Heart left ventricle (tissue), 16 donors: ENCODE measurements around the gene ZDBF2. TPM values are rescaled to one million over a fixed set of nuclear protein-coding genes. Genes with fewer than 3 reads are reported as not detected.
"Not testable (repeated sequence)": the region's sequence is repeated elsewhere in the genome, so short reads cannot be mapped to it uniquely, and the experiment has no call there.

Experiments used
- ATAC-seq, 4 donors: fragments of 200-7000 bp; cut with Tn5 transposase; one replicate each; pipeline ENCODE4 v1.9.1; 2020 to 2022; ENCODE audit warnings: moderate library complexity in 4 of 4, mild to moderate bottlenecking in 3 of 4, moderate number of reproducible peaks in 1 of 4
- DNase-seq, 5 donors: peaks; one replicate each; pipeline ENCODE4 v3.0.0-alpha.2; 2020
- H3K27ac ChIP-seq, 12 donors: fragments of 200-600 bp; sonication (generic) in 4 of 12; one replicate each; pipeline versions ENCODE4 v1.5.0 to v1.8.0; 2016 to 2022; ENCODE audit warnings: mild to moderate bottlenecking in 2 of 12
- H3K27me3 ChIP-seq, 9 donors: fragments of 200-600 bp; sonication (generic) in 2 of 9; one replicate each; pipeline versions ENCODE4 v1.5.1 to v1.8.0; 2016 to 2022; ENCODE audit warnings: mild to moderate bottlenecking in 3 of 9
- H3K36me3 ChIP-seq, 9 donors: fragments of 200-600 bp; sonication (generic) in 2 of 9; one replicate each; pipeline versions ENCODE4 v1.5.0 to v1.8.0; 2018 to 2022; ENCODE audit warnings: mild to moderate bottlenecking in 2 of 9
- H3K4me1 ChIP-seq, 12 donors: fragments of 200-600 bp; sonication (generic) in 4 of 12; one replicate each; pipeline versions ENCODE4 v1.5.0 to v1.8.0; 2016 to 2022; ENCODE audit warnings: mild to moderate bottlenecking in 3 of 12
- H3K4me3 ChIP-seq, 12 donors: fragments of 200-600 bp; sonication (generic) in 4 of 12; one replicate each; pipeline versions ENCODE4 v1.5.0 to v1.8.0; 2017 to 2022; ENCODE audit warnings: mild to moderate bottlenecking in 9 of 12, moderate library complexity in 4 of 12
- H3K9me3 ChIP-seq, 12 donors: fragments of 200-600 bp; sonication (generic) in 4 of 12; one replicate each; pipeline versions ENCODE4 v1.5.0 to v1.8.0; 2016 to 2022; ENCODE audit warnings: mild to moderate bottlenecking in 1 of 12
- CTCF ChIP-seq, 12 donors: fragments of 200-600 bp; sonication (generic) in 4 of 12; IDR thresholded peaks; one replicate each; pipeline versions ENCODE4 v1.5.0 to v1.8.0; 2018 to 2022; ENCODE audit warnings: antibody characterized with exemption in 12 of 12, mild to moderate bottlenecking in 5 of 12
- POLR2A ChIP-seq, 2 donors: fragments of 450-650 bp; IDR thresholded peaks; one replicate each; pipeline ENCODE4 v1.6.1; 2017; ENCODE audit warnings: antibody characterized with exemption in 2 of 2, mild to moderate bottlenecking in 2 of 2, moderate library complexity in 2 of 2
- WGBS, 4 donors: extraction: QIAGEN DNeasy Blood & Tissue Kit in 2 of 4; methylation state at CpG; one replicate each; pipeline versions ENCODE4 v1.1.5 to v1.1.7; 2013 to 2018; 5-methylcytosine and 5-hydroxymethylcytosine counted together
- intact Hi-C, 10 donors: fragments of 100-400 bp; cut with DNase I; formaldehyde crosslinking; loops; one replicate each; pipeline versions ENCODE4 v1.11.1 to v1.14.2; 2022
- polyA plus RNA-seq, 2 donors: library from polyadenylated mRNA; stranded (reverse); fragments of 200-250 nt; gene quantifications; one replicate each; pipeline ENCODE4 v1.2.3, GENCODE V29; 2013
- total RNA-seq, 9 donors: library from RNA; depleted of rRNA in 2 of 9; stranded (reverse); fragments of >200 nt in 2 of 9; fragmentation: NEBNext Ultra II Directional in 3 of 9; extraction: Animal tissue kit (Norgen Biotek cat#: 25700) in 3 of 9; gene quantifications; one replicate each; pipeline versions ENCODE4 v1.1.0 to v1.2.4, GENCODE V29; 2016 to 2023
- donor health status: ischemic (EF 13 %, LVEDD 7.1; RV severe dilation, severe dysfunction).
- donor health status: healthy with polysubstance abuse.
- donor health status: DM: no; HTN: yes; CAD: no.
- donor health status: DM: no; HTN: no; CAD: no.
- donor health status: ischemic (EF 25% LVEDD 6.9; RV normal size, moderate dysfunction).
- donor health status: ischemic (EF 25% LVEDD 5.7; RV mildly dilated, moderate dysfunction).
- donor health status: healthy.
- donor health status: DM: yes; HTN: yes; CAD: no.
- donor health status: ischemic (EF 35%, LVEDD 5.7; RV mildly dilated, moderate dysfunction).
- donor health status: nonischemic (EF 11% LVEDD 7.7; RV severe dilation, severe dysfunction).
- donor health status: DM: yes; HTN: yes; CAD: no.
- donor health status: PGD.
- donor health status: ischemic (EF 29% LVEDD 5.4; RV normal size, mild dysfunction).
- donor health status: nonischemic (EF 23%, LVEDD 6.1; RV moderate dilation, normal function).

The ZDBF2 gene
- total and polyA plus RNA-seq, 11 donors, result 1.2 to 14.8 (median 7.9) TPM

GRCh38 chr2:206354129-206354528, 79.7 kb downstream of the ZDBF2 start:
- TF ChIP-seq POLR2A (IDR thresholded peaks at IDR 0.05), result no peak
- TF ChIP-seq CTCF (IDR thresholded peaks at IDR 0.05), result no peak
- intact Hi-C loops, result no loop called here
- Histone ChIP-seq H3K4me1 (no peaks in the 10 kb centered on the region), H3K27me3 (no peaks in the 10 kb centered on the region), H3K27ac (no peak overlapping the region), H3K36me3 (no peaks in the 10 kb centered on the region), H3K4me3 (no peak overlapping the region), H3K9me3 (peaks cover 0 to 20% (median 0%) of the 10 kb centered on the region in 12 donors)
- WGBS, 4 donors, result 84 to 89% (median 88%) methylated on average over 6 of the region's 6 CpGs
- DNase-seq (no peak), ATAC-seq (no peak)

- 92 to 98% (median 97%) methylated on average over 9 to 29 of the region's 29 CpGs; no CpG with 5 or more reads in 1 of the 4 donors for WGBS, 4 donors
- DNase-seq, intact Hi-C loops, H3K4me3 ChIP-seq, H3K27me3 ChIP-seq, H3K36me3 ChIP-seq, ATAC-seq, H3K4me1 ChIP-seq, H3K27ac ChIP-seq: not testable (repeated sequence)
- H3K9me3 ChIP-seq, result peaks cover 0 to 20% (median 0%) of the 10 kb centered on the region in 12 donors
Measured at GRCh38 chr2:206356840-206357239, 82.4 kb downstream of the ZDBF2 start.

- DNase-seq, H3K4me1 ChIP-seq, H3K27me3 ChIP-seq, H3K36me3 ChIP-seq, intact Hi-C loops, H3K4me3 ChIP-seq, ATAC-seq, H3K27ac ChIP-seq: not testable (repeated sequence)
- peaks cover 0 to 20% (median 0%) of the 10 kb centered on the region in 12 donors for H3K9me3 ChIP-seq
- 83 to 94% (median 91%) methylated on average over 5 of the region's 5 CpGs for WGBS, 4 donors
Measured at GRCh38 chr2:206360840-206361239, 86.4 kb downstream of the ZDBF2 start.

- Histone ChIP-seq H3K27ac (no peak overlapping the region), H3K27me3 (no peaks in the 10 kb centered on the region), H3K9me3 (peaks cover 0 to 20% (median 0%) of the 10 kb centered on the region in 12 donors), H3K36me3 (no peaks in the 10 kb centered on the region), H3K4me3 (no peak overlapping the region), H3K4me1 (no peaks in the 10 kb centered on the region)
- no peak for TF ChIP-seq CTCF (IDR thresholded peaks at IDR 0.05)
- no peak for TF ChIP-seq POLR2A (IDR thresholded peaks at IDR 0.05)
- 93 to 99% (median 95%) methylated on average over 2 of the region's 2 CpGs for WGBS, 4 donors
- ATAC-seq, result no peak
- intact Hi-C loops, result no loop called here
- DNase-seq, result no peak
Measured at GRCh38 chr2:206361407-206362045, 87.1 kb downstream of the ZDBF2 start.

Other genes with a start within 250 kb of the ZDBF2 start
- 10 to 100 TPM; 11.2 to 21.7 (median 15.5) TPM for gene INO80D, start 188.5 kb upstream of the ZDBF2 start, total RNA-seq
- gene INO80D, start 188.5 kb upstream of the ZDBF2 start, polyA plus RNA-seq, result 1 to 10 TPM; 2.9 TPM
- gene NDUFS1, start 115.2 kb upstream of the ZDBF2 start, total RNA-seq, result 100 to 1,000 TPM; 302 to 804 (median 536) TPM
- gene NDUFS1, start 115.2 kb upstream of the ZDBF2 start, polyA plus RNA-seq, result 100 to 1,000 TPM in 1 of 2 donors, 10 to 100 TPM in 1; 97.0 to 168 TPM
- gene EEF1B2, start 114.8 kb upstream of the ZDBF2 start, total RNA-seq, result 100 to 1,000 TPM; 123 to 326 (median 244) TPM
- gene EEF1B2, start 114.8 kb upstream of the ZDBF2 start, polyA plus RNA-seq, result 100 to 1,000 TPM; 208 to 820 TPM
- gene ADAM23, start 168.9 kb downstream of the ZDBF2 start, total RNA-seq, result 10 to 100 TPM; 36.0 to 87.4 (median 71.3) TPM
- 10 to 100 TPM; 18.6 to 34.1 TPM for gene ADAM23, start 168.9 kb downstream of the ZDBF2 start, polyA plus RNA-seq